DND-41 (cell line): ENCODE measurements around the gene PIK3R6.

Experiments
- EZH2 ChIP-seq: IDR thresholded peaks from 3 replicates; pipeline ENCODE4 v1.6.1; 2012; ENCODE audit warnings: borderline replicate concordance, low read depth, mild to moderate bottlenecking, moderate library complexity, low read length, inconsistent platforms; ENCODE audit not compliant: severe bottlenecking
- TF ChIP-seq, protein P1 (sequence below): IDR thresholded peaks from 2 replicates; pipeline ENCODE4 v1.5.1; 2012; ENCODE audit warnings: borderline replicate concordance, low read length, moderate library complexity, mild to moderate bottlenecking; ENCODE audit not compliant: poor library complexity, severe bottlenecking; ENCODE audit errors: extremely low read depth

- TF ChIP-seq, protein P1, sequence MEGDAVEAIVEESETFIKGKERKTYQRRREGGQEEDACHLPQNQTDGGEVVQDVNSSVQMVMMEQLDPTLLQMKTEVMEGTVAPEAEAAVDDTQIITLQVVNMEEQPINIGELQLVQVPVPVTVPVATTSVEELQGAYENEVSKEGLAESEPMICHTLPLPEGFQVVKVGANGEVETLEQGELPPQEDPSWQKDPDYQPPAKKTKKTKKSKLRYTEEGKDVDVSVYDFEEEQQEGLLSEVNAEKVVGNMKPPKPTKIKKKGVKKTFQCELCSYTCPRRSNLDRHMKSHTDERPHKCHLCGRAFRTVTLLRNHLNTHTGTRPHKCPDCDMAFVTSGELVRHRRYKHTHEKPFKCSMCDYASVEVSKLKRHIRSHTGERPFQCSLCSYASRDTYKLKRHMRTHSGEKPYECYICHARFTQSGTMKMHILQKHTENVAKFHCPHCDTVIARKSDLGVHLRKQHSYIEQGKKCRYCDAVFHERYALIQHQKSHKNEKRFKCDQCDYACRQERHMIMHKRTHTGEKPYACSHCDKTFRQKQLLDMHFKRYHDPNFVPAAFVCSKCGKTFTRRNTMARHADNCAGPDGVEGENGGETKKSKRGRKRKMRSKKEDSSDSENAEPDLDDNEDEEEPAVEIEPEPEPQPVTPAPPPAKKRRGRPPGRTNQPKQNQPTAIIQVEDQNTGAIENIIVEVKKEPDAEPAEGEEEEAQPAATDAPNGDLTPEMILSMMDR: no peak
- no peak for TF ChIP-seq EZH2
Measured at GRCh38 chr17:8789743-8790142, 77.7 kb downstream of the PIK3R6 start.
